ENCODE measurements around the gene M6PR. TPM values are rescaled to one million over a fixed set of nuclear protein-coding genes. Genes with fewer than 3 reads are reported as not detected.

The M6PR gene
- 106 and 124 TPM in 2 replicates for total RNA-seq (2012; rRNA removed)

DNA sequence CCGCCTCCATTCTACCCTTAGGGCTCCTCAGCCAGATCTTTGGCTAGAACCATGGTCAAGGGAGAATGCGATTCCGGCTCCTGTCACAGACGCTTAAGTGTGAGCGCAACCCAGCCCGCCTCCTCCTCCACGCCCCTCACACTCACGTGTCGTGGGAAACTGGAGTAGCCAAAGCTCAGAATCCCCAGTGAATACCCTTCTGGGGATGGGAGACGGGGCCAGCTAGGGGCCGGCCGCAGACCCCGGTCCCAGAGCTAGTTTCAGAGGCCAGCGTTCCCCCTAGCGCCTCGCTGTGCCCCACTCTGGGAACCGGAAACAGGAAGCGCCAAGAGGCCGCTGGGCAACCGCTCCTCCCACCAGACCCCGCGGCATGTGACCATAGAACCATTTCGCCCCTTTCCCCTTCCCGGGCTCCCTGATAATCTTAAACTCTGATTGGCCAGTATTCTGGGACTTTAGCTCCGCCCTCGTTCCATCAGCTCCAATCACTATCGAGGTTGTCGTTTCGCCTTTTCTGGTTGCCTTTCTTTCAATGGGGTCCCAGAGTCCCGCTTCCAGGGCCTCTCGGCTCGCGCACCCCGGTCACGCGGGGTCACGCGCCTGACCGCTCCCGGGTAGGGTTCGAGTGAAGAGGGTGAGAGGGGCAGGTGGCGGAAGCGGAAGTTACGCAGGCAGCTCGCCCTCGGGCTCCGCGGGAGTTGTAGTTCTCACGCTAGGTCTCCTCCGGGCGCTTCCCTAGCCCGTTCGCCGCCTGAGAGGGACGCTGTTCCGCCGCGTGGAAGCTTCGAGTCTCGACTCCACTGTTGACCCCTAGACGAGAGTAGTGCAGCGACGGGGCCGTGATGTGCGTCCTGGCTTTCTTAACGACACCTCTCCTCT, at the start of gene M6PR:
TSS of gene M6PR (minus strand) at position 304 of the 879 bp plus-strand sequence. CDS start 3,241 bp downstream, outside the sequence.
- Histone ChIP-seq H3K36me3 (ENCODE audit: insufficient read depth, low read length) (peaks cover 19% of the 10 kb centered on the region), H3K4me2 (ENCODE audit: low read length) (peak within 1 kb of the TSS; percentile 81), H3K4me3 (ENCODE audit: low read length) (peak within 1 kb of the TSS; percentile 77), H3K27me3 (ENCODE audit: control insufficient read depth, insufficient read depth, low read length) (no peaks in the 10 kb centered on the region), H3K4me1 (ENCODE audit: control insufficient read depth, insufficient read depth, low read length) (peaks cover 4% of the 10 kb centered on the region), H3K9ac (ENCODE audit: low read depth, low read length) (peak within 1 kb of the TSS; percentile 88), H3K9me3 (replicated peaks; ENCODE audit: low read length) (no peaks in the 10 kb centered on the region)

- no peaks in the 10 kb centered on the region for H3K4me1 ChIP-seq (ENCODE audit: control insufficient read depth, insufficient read depth, low read length)
- H3K27me3 ChIP-seq (ENCODE audit: control insufficient read depth, insufficient read depth, low read length), result no peaks in the 10 kb centered on the region
- H3K36me3 ChIP-seq (ENCODE audit: insufficient read depth, low read length), result no peaks in the 10 kb centered on the region
- H3K9ac ChIP-seq (ENCODE audit: low read depth, low read length), result no peak overlapping the region
- no peaks in the 10 kb centered on the region for H3K9me3 ChIP-seq (replicated peaks; ENCODE audit: low read length)
- no peak overlapping the region for H3K4me3 ChIP-seq (ENCODE audit: low read length)
- no peak overlapping the region for H3K4me2 ChIP-seq (ENCODE audit: low read length)
Measured at GRCh38 chr12:8996682-8997405, 47.4 kb upstream of the M6PR start.

GRCh38 chr12:8995021-8995775, 45.8 kb upstream of the M6PR start:
- no peak overlapping the region for H3K4me2 ChIP-seq (ENCODE audit: low read length)
- no peak overlapping the region for H3K9ac ChIP-seq (ENCODE audit: low read depth, low read length)
- H3K9me3 ChIP-seq (replicated peaks; ENCODE audit: low read length), result no peaks in the 10 kb centered on the region
- H3K36me3 ChIP-seq (ENCODE audit: insufficient read depth, low read length), result no peaks in the 10 kb centered on the region
- no peaks in the 10 kb centered on the region for H3K4me1 ChIP-seq (ENCODE audit: control insufficient read depth, insufficient read depth, low read length)
- no peak overlapping the region for H3K4me3 ChIP-seq (ENCODE audit: low read length)
- H3K27me3 ChIP-seq (ENCODE audit: control insufficient read depth, insufficient read depth, low read length), result no peaks in the 10 kb centered on the region

DNA sequence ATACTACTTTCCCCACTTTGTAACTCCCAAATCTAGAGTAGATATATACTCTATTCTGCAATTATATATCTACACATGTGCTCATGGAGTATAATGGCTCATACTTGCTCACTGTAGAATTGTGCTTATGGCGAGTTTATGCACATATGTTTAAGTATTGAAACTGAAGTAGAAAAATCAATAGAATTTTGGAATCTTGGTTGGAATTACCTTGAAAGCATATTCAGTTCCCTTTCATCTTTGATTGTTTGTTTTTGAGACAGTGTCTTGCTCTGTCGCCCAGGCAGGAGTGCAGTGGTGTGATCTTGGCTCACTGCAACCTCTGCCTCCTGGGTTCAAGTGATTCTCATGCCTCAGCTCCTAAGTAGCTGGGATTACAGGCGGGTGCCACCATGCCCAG, 44.4 kb upstream of the M6PR start:
- Histone ChIP-seq H3K9ac (ENCODE audit: low read depth, low read length) (no peak overlapping the region), H3K4me1 (ENCODE audit: control insufficient read depth, insufficient read depth, low read length) (no peaks in the 10 kb centered on the region), H3K36me3 (ENCODE audit: insufficient read depth, low read length) (no peaks in the 10 kb centered on the region), H3K4me3 (ENCODE audit: low read length) (no peak overlapping the region), H3K4me2 (ENCODE audit: low read length) (no peak overlapping the region), H3K27me3 (ENCODE audit: control insufficient read depth, insufficient read depth, low read length) (no peaks in the 10 kb centered on the region), H3K9me3 (replicated peaks; ENCODE audit: low read length) (no peaks in the 10 kb centered on the region)

DNA sequence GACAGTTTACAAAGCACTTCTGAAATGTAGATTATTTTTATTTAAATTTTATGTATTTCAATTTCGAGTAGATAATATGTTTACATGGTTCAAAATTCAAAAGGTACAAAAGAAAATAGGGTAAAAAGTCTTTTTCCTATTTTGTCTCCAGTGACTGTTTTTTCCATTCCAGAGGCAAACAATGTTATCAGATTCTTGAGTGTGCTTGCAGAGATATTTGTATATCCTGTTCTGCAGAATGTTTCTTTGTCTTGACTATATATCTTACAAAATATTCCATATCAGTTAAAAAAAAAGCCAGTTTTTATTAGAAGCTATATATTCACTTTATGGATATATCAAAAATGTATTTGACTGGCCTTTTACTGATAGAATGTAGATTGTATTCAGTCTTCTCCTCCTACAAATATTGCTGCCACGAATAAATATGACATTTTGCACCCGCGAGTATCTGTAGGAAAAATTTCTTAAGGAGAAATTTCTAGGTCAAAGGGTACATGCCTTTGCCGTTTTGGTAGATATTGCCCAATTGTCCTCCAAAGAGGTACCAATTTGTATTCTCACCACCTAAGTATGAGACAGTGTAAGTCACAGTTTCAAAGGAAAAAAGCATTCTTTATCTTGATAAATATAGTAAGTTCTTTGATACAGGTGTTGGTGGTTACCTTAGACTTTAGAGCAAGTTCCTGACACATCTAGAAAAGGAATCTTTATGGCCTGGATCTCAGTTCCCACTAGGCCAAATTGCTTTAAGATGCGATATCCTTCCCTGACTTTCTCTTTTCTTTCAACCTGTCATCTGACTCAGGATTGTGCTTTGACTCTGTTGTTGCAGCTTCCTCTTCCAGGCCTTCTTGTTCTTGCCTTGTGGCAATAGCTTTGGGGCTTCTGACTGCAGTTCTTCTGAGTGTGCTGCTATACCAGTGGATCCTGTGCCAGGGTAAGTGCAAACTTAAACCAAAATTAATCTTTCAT, 42.2 kb upstream of the M6PR start:
- Histone ChIP-seq H3K4me1 (ENCODE audit: control insufficient read depth, insufficient read depth, low read length) (no peaks in the 10 kb centered on the region), H3K36me3 (ENCODE audit: insufficient read depth, low read length) (no peaks in the 10 kb centered on the region), H3K4me3 (ENCODE audit: low read length) (no peak overlapping the region), H3K27me3 (ENCODE audit: control insufficient read depth, insufficient read depth, low read length) (no peaks in the 10 kb centered on the region), H3K9ac (ENCODE audit: low read depth, low read length) (no peak overlapping the region), H3K9me3 (replicated peaks; ENCODE audit: low read length) (no peaks in the 10 kb centered on the region), H3K4me2 (ENCODE audit: low read length) (no peak overlapping the region)

DNA sequence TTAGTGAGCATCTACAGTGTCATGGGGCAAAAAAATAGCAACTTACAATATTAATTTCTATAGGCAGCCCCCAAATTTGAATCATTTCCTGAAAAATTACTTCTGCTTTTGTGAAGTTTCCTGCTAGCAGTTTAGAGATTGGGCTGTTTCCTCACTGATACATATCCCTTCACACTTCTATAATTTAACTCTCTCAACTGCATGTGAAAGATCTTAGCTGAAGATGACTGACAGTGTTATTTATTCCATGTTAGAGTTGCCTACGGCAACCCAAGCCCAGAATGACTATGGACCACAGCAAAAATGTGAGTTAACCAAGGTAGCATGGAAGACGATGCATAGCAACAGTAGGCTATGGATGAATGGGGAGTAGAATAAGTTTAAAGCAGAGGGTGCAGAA, 40.0 kb upstream of the M6PR start, which contains the start of gene KLRG1:
TSS of gene KLRG1 (plus strand) at position 134 of the 400 bp plus-strand sequence. CDS start at position 224, 90 bp downstream.
- H3K9ac ChIP-seq (ENCODE audit: low read depth, low read length), result no peak within 1 kb of the TSS
- H3K27me3 ChIP-seq (ENCODE audit: control insufficient read depth, insufficient read depth, low read length), result no peaks in the 10 kb centered on the region
- no peaks in the 10 kb centered on the region for H3K4me1 ChIP-seq (ENCODE audit: control insufficient read depth, insufficient read depth, low read length)
- H3K36me3 ChIP-seq (ENCODE audit: insufficient read depth, low read length), result no peaks in the 10 kb centered on the region
- H3K9me3 ChIP-seq (replicated peaks; ENCODE audit: low read length), result no peaks in the 10 kb centered on the region
- H3K4me2 ChIP-seq (ENCODE audit: low read length), result no peak within 1 kb of the TSS
- no peak within 1 kb of the TSS for H3K4me3 ChIP-seq (ENCODE audit: low read length)

DNA sequence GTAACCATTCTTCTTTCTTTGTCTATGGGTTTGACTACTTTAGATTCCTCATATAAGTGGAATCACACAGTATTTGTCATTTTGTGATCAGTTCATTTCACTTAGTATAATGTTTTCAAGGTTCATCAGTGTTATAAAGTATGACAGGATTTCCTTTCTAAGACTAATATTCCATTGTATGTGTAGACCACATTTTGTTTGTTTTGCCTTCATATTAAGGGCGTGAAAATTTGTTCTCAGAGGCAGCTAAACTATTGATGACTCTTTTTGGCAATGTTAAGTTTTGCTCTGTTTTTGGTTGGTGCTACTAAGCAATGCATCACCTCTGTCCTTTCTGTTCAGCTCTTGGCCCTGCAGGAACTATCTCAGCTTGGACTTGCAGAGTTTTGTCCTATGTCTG, 38.2 kb upstream of the M6PR start:
- no peaks in the 10 kb centered on the region for H3K27me3 ChIP-seq (ENCODE audit: control insufficient read depth, insufficient read depth, low read length)
- no peaks in the 10 kb centered on the region for H3K36me3 ChIP-seq (ENCODE audit: insufficient read depth, low read length)
- H3K9me3 ChIP-seq (replicated peaks; ENCODE audit: low read length), result no peaks in the 10 kb centered on the region
- no peak overlapping the region for H3K9ac ChIP-seq (ENCODE audit: low read depth, low read length)
- no peak overlapping the region for H3K4me2 ChIP-seq (ENCODE audit: low read length)
- H3K4me3 ChIP-seq (ENCODE audit: low read length), result no peak overlapping the region
- no peaks in the 10 kb centered on the region for H3K4me1 ChIP-seq (ENCODE audit: control insufficient read depth, insufficient read depth, low read length)

- H3K4me2 ChIP-seq (ENCODE audit: low read length), result no peak overlapping the region
- H3K4me3 ChIP-seq (ENCODE audit: low read length), result no peak overlapping the region
- H3K27me3 ChIP-seq (ENCODE audit: control insufficient read depth, insufficient read depth, low read length), result no peaks in the 10 kb centered on the region
- no peak overlapping the region for H3K9ac ChIP-seq (ENCODE audit: low read depth, low read length)
- H3K9me3 ChIP-seq (replicated peaks; ENCODE audit: low read length), result no peaks in the 10 kb centered on the region
- H3K4me1 ChIP-seq (ENCODE audit: control insufficient read depth, insufficient read depth, low read length), result no peaks in the 10 kb centered on the region
- no peaks in the 10 kb centered on the region for H3K36me3 ChIP-seq (ENCODE audit: insufficient read depth, low read length)
Measured at GRCh38 chr12:8987163-8987562, 37.7 kb upstream of the M6PR start.

GRCh38 chr12:8985213-8985754, 35.8 kb upstream of the M6PR start:
- Histone ChIP-seq H3K27me3 (ENCODE audit: control insufficient read depth, insufficient read depth, low read length) (no peaks in the 10 kb centered on the region), H3K4me3 (ENCODE audit: low read length) (no peak overlapping the region), H3K4me1 (ENCODE audit: control insufficient read depth, insufficient read depth, low read length) (no peaks in the 10 kb centered on the region), H3K4me2 (ENCODE audit: low read length) (no peak overlapping the region), H3K9ac (ENCODE audit: low read depth, low read length) (no peak overlapping the region), H3K9me3 (replicated peaks; ENCODE audit: low read length) (no peaks in the 10 kb centered on the region), H3K36me3 (ENCODE audit: insufficient read depth, low read length) (no peaks in the 10 kb centered on the region)

- no peak overlapping the region for H3K4me2 ChIP-seq (ENCODE audit: low read length)
- H3K4me3 ChIP-seq (ENCODE audit: low read length), result no peak overlapping the region
- H3K27me3 ChIP-seq (ENCODE audit: control insufficient read depth, insufficient read depth, low read length), result no peaks in the 10 kb centered on the region
- H3K9me3 ChIP-seq (replicated peaks; ENCODE audit: low read length), result no peaks in the 10 kb centered on the region
- no peaks in the 10 kb centered on the region for H3K4me1 ChIP-seq (ENCODE audit: control insufficient read depth, insufficient read depth, low read length)
- no peak overlapping the region for H3K9ac ChIP-seq (ENCODE audit: low read depth, low read length)
- no peaks in the 10 kb centered on the region for H3K36me3 ChIP-seq (ENCODE audit: insufficient read depth, low read length)
Measured at GRCh38 chr12:8980137-8980536, 30.7 kb upstream of the M6PR start.

All from skeletal muscle satellite cell (primary cell).